Stimulated activated CD4-positive, alpha-beta T cell treated with anti-CD3 and anti-CD28 coated beads, TNF-alpha, amount 100 ng/mL, for 1 hour (primary cell): ENCODE data around the gene DHRS7C.

Source experiments
- DNase-seq, 3 donors: peaks; one replicate each; pipeline ENCODE4 v3.0.0-alpha.2; 2020; ENCODE audit warnings: low read depth in 3 of 3, low spot score in 1 of 3

The DHRS7C gene

GRCh38 chr17:9766970-9767369, 24.4 kb downstream of the DHRS7C start:
- DNase-seq = no peak

GRCh38 chr17:9765322-9765721, 26.1 kb downstream of the DHRS7C start:
- DNase-seq = no peak

GRCh38 chr17:9763643-9764042, 27.7 kb downstream of the DHRS7C start:
- DNase-seq = no peak

GRCh38 chr17:9760266-9760665, 31.1 kb downstream of the DHRS7C start:
- DNase-seq = no peak

GRCh38 chr17:9755083-9755482, 36.3 kb downstream of the DHRS7C start:
- DNase-seq = no peak

GRCh38 chr17:9750524-9750923, 40.9 kb downstream of the DHRS7C start:
- no peak for DNase-seq

- DNase-seq = no peak
Measured at GRCh38 chr17:9729735-9730420, 61.5 kb downstream of the DHRS7C start.

- no peak for DNase-seq
Measured at GRCh38 chr17:9729034-9729650, 62.2 kb downstream of the DHRS7C start.

GRCh38 chr17:9728564-9728963, 62.8 kb downstream of the DHRS7C start:
- no peak for DNase-seq

- no peak for DNase-seq
Measured at GRCh38 chr17:9728005-9728404, 63.4 kb downstream of the DHRS7C start.

GRCh38 chr17:9726291-9726690, 65.1 kb downstream of the DHRS7C start:
- no peak for DNase-seq

GRCh38 chr17:9725575-9725974, 65.8 kb downstream of the DHRS7C start:
- no peak for DNase-seq
